Hematopoietic multipotent progenitor cell (in vitro differentiated cells): ENCODE data around the gene PPP2R5C. TPM values are rescaled to one million over a fixed set of nuclear protein-coding genes. Genes with fewer than 3 reads are reported as not detected.
A peak's percentile ranks its signal among the peaks of the same experiment; 100 is the strongest.

ENCODE experiments used
- DNase-seq, 3 donors: peaks; one replicate each; pipeline ENCODE4 v3.0.0-alpha.2; 2011 to 2015; ENCODE audit warnings: low read depth in 2 of 3, low spot score in 2 of 3
- total RNA-seq: library from RNA; depleted of rRNA; stranded (reverse); fragments of >200 nt; gene quantifications from one replicate; pipeline ENCODE4 v1.2.3, GENCODE V29; 2012

Gene PPP2R5C
- total RNA-seq, 1 donor = 51.2 TPM

GRCh38 chr14:101856536-101856935 lies 95.0 kb downstream of the PPP2R5C start:
- DNase-seq = no peak

GRCh38 chr14:101857226-101857625 lies 95.7 kb downstream of the PPP2R5C start:
- DNase-seq = no peak

- no peak for DNase-seq
Observed at GRCh38 chr14:101858791-101859537, 97.5 kb downstream of the PPP2R5C start.

- DNase-seq = no peak
Observed at GRCh38 chr14:101859538-101859902, 98.0 kb downstream of the PPP2R5C start.

GRCh38 chr14:101859958-101860357 lies 98.4 kb downstream of the PPP2R5C start:
- DNase-seq = no peak

- no peak for DNase-seq
Observed at GRCh38 chr14:101861464-101861863, 100.0 kb downstream of the PPP2R5C start.

- DNase-seq = no peak
Observed at GRCh38 chr14:101862177-101862576, 100.7 kb downstream of the PPP2R5C start.

- no peak for DNase-seq
Observed at GRCh38 chr14:101862711-101863110, 101.2 kb downstream of the PPP2R5C start.

GRCh38 chr14:101865288-101865687 lies 103.8 kb downstream of the PPP2R5C start:
- DNase-seq = no peak

GRCh38 chr14:101867854-101868253 lies 106.3 kb downstream of the PPP2R5C start:
- DNase-seq = no peak

- DNase-seq = no peak
Observed at GRCh38 chr14:101869217-101869616, 107.7 kb downstream of the PPP2R5C start.

GRCh38 chr14:101870273-101870939 lies 108.9 kb downstream of the PPP2R5C start:
- DNase-seq = no peak

- no peak for DNase-seq
Observed at GRCh38 chr14:101872346-101872745, 110.8 kb downstream of the PPP2R5C start.

GRCh38 chr14:101873076-101873825 lies 111.7 kb downstream of the PPP2R5C start:
- no peak for DNase-seq

GRCh38 chr14:101873991-101874390 lies 112.5 kb downstream of the PPP2R5C start:
- peak in 2 of 3 donors; percentile 79 to 93 for DNase-seq

- no peak for DNase-seq
Observed at GRCh38 chr14:101875041-101875726, 113.7 kb downstream of the PPP2R5C start.

- peak in 1 of 3 donors; percentile 28 for DNase-seq
Observed at GRCh38 chr14:101875727-101876554, 114.4 kb downstream of the PPP2R5C start.

- DNase-seq = peak; percentile 53 to 98 (median 98)
Observed at GRCh38 chr14:101876555-101876938, 115.0 kb downstream of the PPP2R5C start.

- DNase-seq = no peak
Observed at GRCh38 chr14:101877766-101878165, 116.3 kb downstream of the PPP2R5C start.

GRCh38 chr14:101878211-101878821 lies 116.8 kb downstream of the PPP2R5C start:
- no peak for DNase-seq
